ENCODE measurements around the gene KRT81. TPM values are rescaled to one million over a fixed set of nuclear protein-coding genes. Genes with fewer than 3 reads are reported as not detected.

The KRT81 gene
- total and polyA plus RNA-seq, 2 donors (not counting 1 experiment from before 2014, with no cell fraction given) = not detected

GRCh38 chr12:52238207-52238840 lies 53.0 kb downstream of the KRT81 start:
- no peak overlapping the region for H3K4me3 Mint-ChIP-seq
- Histone ChIP-seq H3K9me3 (ENCODE audit: control extremely low read depth in 1 of 3, control insufficient read depth in 2 of 3, insufficient read depth in 1 of 3, low read length in 2 of 3) (peaks cover 0 to 3% (median 0%) of the 10 kb centered on the region in 3 donors), H3K36me3 (replicated peaks in 1 of 2; ENCODE audit: control extremely low read depth in 1 of 2, control insufficient read depth in 1 of 2, extremely low read depth in 1 of 2, insufficient read depth in 2 of 2, low read length in 1 of 2) (no peaks in the 10 kb centered on the region), H3K27ac (ENCODE audit: low read length in 2 of 2) (no peak overlapping the region), H3K79me2 (ENCODE audit: control insufficient read depth, insufficient read depth, low read length) (no peaks in the 10 kb centered on the region), H3K4me2 (replicated peaks; ENCODE audit: low read depth, low read length, poor library complexity, severe bottlenecking) (no peak overlapping the region), H2AFZ (ENCODE audit: insufficient read depth, low read depth, low read length, poor library complexity, severe bottlenecking) (no peak overlapping the region), H3K27me3 (replicated peaks in 1 of 4; ENCODE audit: control extremely low read depth in 1 of 4, control insufficient read depth in 3 of 4, insufficient read depth in 4 of 4, low read length in 3 of 4) (peaks cover 0 to 14% (median 3%) of the 10 kb centered on the region in 4 experiments), H3K9ac (ENCODE audit: low read length) (no peak overlapping the region), H3K4me3 (ENCODE audit: control extremely low read depth in 1 of 5, extremely low read depth in 1 of 5, insufficient read depth in 1 of 5, low read depth in 2 of 5, low read length in 4 of 5) (no peak overlapping the region), H4K20me1 (ENCODE audit: control insufficient read depth, insufficient read depth, low read length, poor library complexity, severe bottlenecking) (no peaks in the 10 kb centered on the region), H3K4me1 (ENCODE audit: control insufficient read depth in 2 of 2, insufficient read depth in 2 of 2, low read length in 2 of 2) (no peaks in the 10 kb centered on the region)
- no peaks in the 10 kb centered on the region for H3K9me3 Mint-ChIP-seq (ENCODE audit: insufficient read depth)
- no peak for TF ChIP-seq CTCF (IDR thresholded peaks at IDR 0.05)
- TF ChIP-seq EZH2 (IDR thresholded peaks at IDR 0.05; ENCODE audit: borderline replicate concordance, insufficient read depth, low read depth, low read length, poor library complexity, severe bottlenecking) = no peak
- POLR2A ChIA-PET = no interaction called here
- no peaks in the 10 kb centered on the region for H3K4me1 Mint-ChIP-seq
- no peak for DNase-seq
- intact Hi-C loops (cut with micrococcal nuclease) = no loop called here
- 87% methylated on average over 4 of the region's 4 CpGs for WGBS (ENCODE audit: insufficient coverage)
- ATAC-seq (ENCODE audit: low read depth) = no peak
- CTCF ChIA-PET = interaction anchor here (0.6 kb wide), 1 partner anchor 41 kb away, joined by 3 read pairs; no protein-coding TSS in a partner anchor
- H3K27ac Mint-ChIP-seq = no peak overlapping the region
- peaks cover 21% of the 10 kb centered on the region for H3K27me3 Mint-ChIP-seq

DNA sequence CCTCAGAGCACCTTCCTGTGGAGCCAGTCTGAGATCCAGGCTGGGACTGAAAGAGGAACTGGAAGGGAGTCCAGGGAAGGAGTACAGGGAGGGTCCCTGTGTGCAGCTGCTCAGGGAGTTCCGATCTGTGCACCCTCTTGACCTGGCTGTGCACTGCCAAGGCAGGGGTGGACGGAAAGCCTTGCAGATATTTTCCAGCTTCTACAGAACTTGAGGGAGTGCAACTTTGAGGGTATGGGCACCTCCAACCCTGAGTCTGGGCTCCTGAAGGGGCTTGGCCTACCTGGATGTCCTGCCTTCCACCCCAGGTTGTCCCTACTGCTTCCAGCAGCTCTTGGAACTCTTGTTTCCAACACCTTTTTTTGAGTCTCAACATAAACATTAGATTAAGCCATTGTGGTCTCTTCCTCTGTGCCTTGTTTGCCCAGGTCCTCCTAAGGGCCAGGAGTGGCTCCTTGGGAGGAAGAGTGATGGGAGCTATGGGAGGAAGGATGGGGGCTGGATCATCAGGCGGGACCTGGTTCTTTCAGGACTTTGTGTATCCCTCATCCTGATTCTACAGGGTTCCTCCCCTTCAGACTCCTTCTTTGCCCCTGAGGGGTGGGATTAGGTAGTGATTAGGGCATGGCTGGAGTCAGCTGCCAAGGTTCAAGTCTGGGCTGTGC lies 54.8 kb downstream of the KRT81 start:
- 100% methylated on average over 2 of the region's 3 CpGs for WGBS (ENCODE audit: insufficient coverage)
- peaks cover 0 to 3% (median 0%) of the 10 kb centered on the region in 3 donors for H3K9me3 ChIP-seq (ENCODE audit: control extremely low read depth in 1 of 3, control insufficient read depth in 2 of 3, insufficient read depth in 1 of 3, low read length in 2 of 3)
- Mint-ChIP-seq H3K9me3 (ENCODE audit: insufficient read depth) (no peaks in the 10 kb centered on the region), H3K27ac (no peak overlapping the region), H3K27me3 (peaks cover 29% of the 10 kb centered on the region), H3K4me3 (no peak overlapping the region), H3K4me1 (no peaks in the 10 kb centered on the region)
- no peak overlapping the region for H3K4me2 ChIP-seq (replicated peaks; ENCODE audit: low read depth, low read length, poor library complexity, severe bottlenecking)
- H4K20me1 ChIP-seq (ENCODE audit: control insufficient read depth, insufficient read depth, low read length, poor library complexity, severe bottlenecking) = no peaks in the 10 kb centered on the region
- TF ChIP-seq CTCF (IDR thresholded peaks at IDR 0.05) (no peak), EZH2 (IDR thresholded peaks at IDR 0.05; ENCODE audit: borderline replicate concordance, insufficient read depth, low read depth, low read length, poor library complexity, severe bottlenecking) (no peak)
- intact Hi-C loops (cut with micrococcal nuclease) = no loop called here
- H3K4me3 ChIP-seq (ENCODE audit: control extremely low read depth in 1 of 5, extremely low read depth in 1 of 5, insufficient read depth in 1 of 5, low read depth in 2 of 5, low read length in 4 of 5) = no peak overlapping the region
- ChIA-PET CTCF (interaction anchor here (1.0 kb wide), 1 partner anchor 15 kb away, joined by 3 read pairs; no protein-coding TSS in a partner anchor), POLR2A (no interaction called here)
- no peaks in the 10 kb centered on the region for H3K36me3 ChIP-seq (replicated peaks in 1 of 2; ENCODE audit: control extremely low read depth in 1 of 2, control insufficient read depth in 1 of 2, extremely low read depth in 1 of 2, insufficient read depth in 2 of 2, low read length in 1 of 2)
- peaks cover 0 to 26% (median 3%) of the 10 kb centered on the region in 4 experiments for H3K27me3 ChIP-seq (replicated peaks in 1 of 4; ENCODE audit: control extremely low read depth in 1 of 4, control insufficient read depth in 3 of 4, insufficient read depth in 4 of 4, low read length in 3 of 4)
- no peaks in the 10 kb centered on the region for H3K79me2 ChIP-seq (ENCODE audit: control insufficient read depth, insufficient read depth, low read length)
- H2AFZ ChIP-seq (ENCODE audit: insufficient read depth, low read depth, low read length, poor library complexity, severe bottlenecking) = no peak overlapping the region
- DNase-seq (no peak), ATAC-seq (ENCODE audit: low read depth) (no peak)
- no peaks in the 10 kb centered on the region for H3K4me1 ChIP-seq (ENCODE audit: control insufficient read depth in 2 of 2, insufficient read depth in 2 of 2, low read length in 2 of 2)
- no peak overlapping the region for H3K9ac ChIP-seq (ENCODE audit: low read length)
- no peak overlapping the region for H3K27ac ChIP-seq (ENCODE audit: low read length in 2 of 2)
